GM04504 (cell line): Measurements from ENCODE around the gene CHD6.

Experiments
- DNase-seq: peaks from one replicate; pipeline ENCODE4 v3.0.0-alpha.2; 2012; ENCODE audit warnings: low read depth

Gene CHD6

GRCh38 chr20:41617902-41618806, at the start of gene CHD6:
TSS of gene CHD6 (minus strand) at chr20:41618377. CDS start at chr20:41551337, 67,040 bp downstream.
- DNase-seq, result peak; percentile 99

GRCh38 chr20:41664584-41664983, 46.4 kb upstream of the CHD6 start:
- no peak for DNase-seq

- DNase-seq, result no peak
Observed at GRCh38 chr20:41657655-41658054, 39.5 kb upstream of the CHD6 start.

- no peak for DNase-seq
Observed at GRCh38 chr20:41655962-41656618, 37.9 kb upstream of the CHD6 start.

GRCh38 chr20:41654884-41655283, 36.7 kb upstream of the CHD6 start:
- DNase-seq, result no peak

- no peak for DNase-seq
Observed at GRCh38 chr20:41654292-41654691, 36.1 kb upstream of the CHD6 start.

GRCh38 chr20:41650231-41650948, 32.2 kb upstream of the CHD6 start:
- DNase-seq, result no peak

GRCh38 chr20:41649489-41649888, 31.3 kb upstream of the CHD6 start:
- DNase-seq, result no peak

- no peak for DNase-seq
Observed at GRCh38 chr20:41645372-41645771, 27.2 kb upstream of the CHD6 start.

GRCh38 chr20:41643504-41643938, 25.3 kb upstream of the CHD6 start:
- no peak for DNase-seq

GRCh38 chr20:41639630-41640029, 21.5 kb upstream of the CHD6 start:
- DNase-seq, result no peak

- no peak for DNase-seq
Observed at GRCh38 chr20:41638456-41638855, 20.3 kb upstream of the CHD6 start.

- no peak for DNase-seq
Observed at GRCh38 chr20:41635158-41635557, 17.0 kb upstream of the CHD6 start.

- peak; percentile 37 for DNase-seq
Observed at GRCh38 chr20:41632896-41633295, 14.7 kb upstream of the CHD6 start.

- DNase-seq, result peak; percentile 72
Observed at GRCh38 chr20:41631826-41632225, 13.6 kb upstream of the CHD6 start.

- DNase-seq, result no peak
Observed at GRCh38 chr20:41630846-41631245, 12.7 kb upstream of the CHD6 start.

- no peak for DNase-seq
Observed at GRCh38 chr20:41627611-41628244, 9.6 kb upstream of the CHD6 start.

- DNase-seq, result no peak
Observed at GRCh38 chr20:41627001-41627495, 8.9 kb upstream of the CHD6 start.

GRCh38 chr20:41623625-41624375, 5.6 kb upstream of the CHD6 start:
- DNase-seq, result no peak

- DNase-seq, result no peak
Observed at GRCh38 chr20:41622584-41622983, 4.4 kb upstream of the CHD6 start.

GRCh38 chr20:41621971-41622370, 3.8 kb upstream of the CHD6 start:
- no peak for DNase-seq
